Smooth muscle cell of the brain vasculature (primary cell): ENCODE measurements around the gene CSPG5.

Source experiments
- DNase-seq: peaks from one replicate; pipeline ENCODE4 v3.0.0-alpha.2; 2012; ENCODE audit warnings: low read depth, low spot score

Gene CSPG5

DNA sequence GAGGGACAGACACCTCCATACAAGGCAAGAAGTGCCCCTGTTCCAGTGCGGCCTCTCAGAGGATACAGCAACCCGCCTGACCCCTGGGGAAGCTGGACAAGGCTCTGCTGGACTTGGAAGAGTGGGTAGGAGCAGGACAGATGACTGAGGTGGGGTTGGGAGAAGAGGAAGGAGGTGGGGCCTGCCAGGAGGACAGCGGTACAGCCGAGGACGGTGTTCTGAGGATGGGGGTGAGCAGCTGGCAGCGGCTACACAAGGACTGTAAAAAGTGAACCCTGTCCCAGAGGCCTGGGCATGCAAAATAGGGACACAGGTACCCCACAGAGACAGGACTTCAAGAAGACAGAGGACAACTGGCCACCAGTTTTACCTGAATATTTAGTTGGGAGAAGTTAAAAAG is 41.7 kb downstream of the CSPG5 start:
- no peak for DNase-seq

DNA sequence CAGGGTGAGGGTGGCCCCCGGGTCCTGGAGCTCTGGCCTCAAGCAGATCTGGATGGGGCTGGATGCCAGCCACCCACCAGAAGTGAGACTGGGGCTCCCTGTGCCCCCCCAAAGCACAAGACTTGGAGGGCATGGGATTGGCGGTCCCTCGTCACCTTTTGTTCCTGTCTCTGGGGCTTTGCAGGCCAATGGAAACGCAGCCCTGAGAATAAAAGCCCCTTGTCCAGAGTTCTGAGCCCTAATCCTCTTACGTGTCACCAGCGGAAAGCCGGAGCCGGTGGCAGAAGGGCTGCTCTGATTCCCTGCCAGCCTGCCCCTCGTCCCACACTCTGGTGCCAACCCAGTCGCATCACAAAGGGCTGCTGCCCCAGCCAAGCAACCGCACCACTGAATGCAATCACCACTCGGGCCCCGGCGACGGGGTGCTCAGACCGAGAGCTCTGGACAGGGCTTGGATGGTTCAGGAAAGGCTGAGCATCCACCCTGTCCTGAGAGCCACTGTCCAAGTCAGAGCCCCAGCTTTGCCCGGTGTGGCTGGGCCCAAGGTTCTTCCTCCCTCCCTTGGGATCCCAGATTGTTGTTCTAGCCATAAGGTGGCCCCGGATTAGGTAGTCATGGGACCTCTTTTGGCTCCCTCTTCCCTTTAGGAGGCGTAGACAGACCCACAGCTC is 42.3 kb downstream of the CSPG5 start:
- no peak for DNase-seq

DNA sequence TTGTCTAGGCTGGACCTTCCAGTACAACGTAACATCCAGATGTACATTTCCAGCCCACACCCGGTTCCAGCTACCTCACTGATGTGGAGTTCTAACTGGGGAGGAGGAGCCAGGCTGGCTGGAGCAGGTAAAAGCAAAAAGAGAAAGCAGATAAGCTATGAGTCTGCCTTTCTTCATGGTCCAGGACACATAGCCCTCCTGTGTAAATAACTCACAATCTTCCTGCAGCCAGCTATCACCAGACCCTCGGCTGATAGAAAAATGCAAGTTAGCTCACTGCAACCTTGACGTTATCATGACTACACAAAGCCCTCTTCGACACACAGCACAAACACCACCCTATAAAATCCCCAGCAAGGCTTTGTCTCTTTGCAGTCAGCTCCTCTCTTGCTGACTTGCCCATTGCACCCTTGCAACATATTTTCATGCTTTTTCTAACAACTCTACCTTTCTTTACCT is 44.6 kb downstream of the CSPG5 start:
- no peak for DNase-seq

DNA sequence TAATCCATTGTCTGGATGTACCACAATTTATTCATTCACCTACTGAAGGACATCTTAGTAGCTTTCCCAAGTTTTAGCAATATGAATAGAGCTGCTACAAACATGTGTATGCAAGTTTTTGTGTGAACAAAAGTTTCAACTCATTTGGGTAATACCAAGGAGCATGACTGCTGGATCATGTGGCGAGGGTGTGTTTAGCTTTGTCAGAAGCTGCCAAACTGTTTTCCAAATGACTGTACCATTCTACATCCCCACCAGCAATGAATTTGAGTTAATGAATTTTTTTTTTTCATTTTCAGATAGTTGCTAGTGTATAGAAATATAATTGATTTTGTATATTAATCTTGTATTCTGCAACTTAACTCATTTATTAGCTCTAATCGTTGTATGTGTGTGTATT is 45.2 kb downstream of the CSPG5 start:
- DNase-seq: no peak

DNA sequence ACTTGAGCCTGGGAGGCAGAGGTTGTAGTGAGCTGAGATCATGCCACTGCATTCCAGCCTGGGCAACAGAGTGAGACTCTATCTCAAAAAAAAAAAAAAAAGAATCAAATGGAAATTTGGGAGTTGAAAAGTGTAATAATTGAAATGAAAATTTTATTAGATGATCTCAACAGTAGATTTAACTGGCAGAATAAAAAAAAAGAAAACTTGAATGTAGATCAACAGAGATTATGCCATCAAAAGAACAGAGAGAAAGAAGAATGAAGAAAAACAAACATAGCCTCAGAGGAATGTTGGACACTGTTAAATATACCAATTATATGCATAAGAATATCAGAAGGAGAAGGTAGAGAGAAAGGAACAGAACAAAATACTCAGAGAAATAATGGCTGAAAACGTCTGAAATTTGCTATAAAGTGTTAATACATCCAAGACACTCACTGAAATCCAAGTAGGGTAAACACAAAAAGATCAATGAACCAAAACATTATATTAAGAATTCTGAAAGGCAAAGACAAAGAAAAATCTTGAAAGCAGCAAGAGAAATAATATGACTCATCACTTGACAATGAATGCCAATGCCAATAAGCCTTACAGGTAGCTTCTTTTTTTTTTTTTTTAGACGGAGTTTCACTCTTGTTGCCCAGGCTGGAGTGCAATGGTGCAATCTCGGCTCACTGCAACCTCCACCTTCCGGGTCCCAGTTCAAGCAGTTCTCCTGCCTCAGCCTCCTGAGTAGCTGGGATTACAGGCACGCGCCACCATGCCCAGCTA is 50.5 kb downstream of the CSPG5 start:
- DNase-seq: no peak

DNA sequence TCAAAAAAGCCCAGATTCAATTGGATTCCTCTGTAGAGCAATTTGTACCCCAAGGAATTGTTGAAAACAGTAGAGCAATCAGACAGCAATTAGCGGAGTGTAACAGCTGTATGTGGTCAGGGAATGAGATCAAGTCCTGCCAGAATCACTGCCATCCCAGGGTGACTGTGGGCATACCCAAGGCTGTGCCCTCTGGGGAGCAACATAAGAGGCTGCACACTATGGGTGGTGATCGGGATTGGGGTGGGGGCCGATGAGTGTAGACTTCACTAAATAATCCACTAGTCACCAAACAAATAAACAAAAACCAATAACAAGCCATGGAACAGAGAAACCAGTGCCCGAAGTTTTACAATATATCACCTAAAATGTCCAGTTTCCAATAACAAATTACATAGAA is 53.0 kb downstream of the CSPG5 start:
- no peak for DNase-seq

DNA sequence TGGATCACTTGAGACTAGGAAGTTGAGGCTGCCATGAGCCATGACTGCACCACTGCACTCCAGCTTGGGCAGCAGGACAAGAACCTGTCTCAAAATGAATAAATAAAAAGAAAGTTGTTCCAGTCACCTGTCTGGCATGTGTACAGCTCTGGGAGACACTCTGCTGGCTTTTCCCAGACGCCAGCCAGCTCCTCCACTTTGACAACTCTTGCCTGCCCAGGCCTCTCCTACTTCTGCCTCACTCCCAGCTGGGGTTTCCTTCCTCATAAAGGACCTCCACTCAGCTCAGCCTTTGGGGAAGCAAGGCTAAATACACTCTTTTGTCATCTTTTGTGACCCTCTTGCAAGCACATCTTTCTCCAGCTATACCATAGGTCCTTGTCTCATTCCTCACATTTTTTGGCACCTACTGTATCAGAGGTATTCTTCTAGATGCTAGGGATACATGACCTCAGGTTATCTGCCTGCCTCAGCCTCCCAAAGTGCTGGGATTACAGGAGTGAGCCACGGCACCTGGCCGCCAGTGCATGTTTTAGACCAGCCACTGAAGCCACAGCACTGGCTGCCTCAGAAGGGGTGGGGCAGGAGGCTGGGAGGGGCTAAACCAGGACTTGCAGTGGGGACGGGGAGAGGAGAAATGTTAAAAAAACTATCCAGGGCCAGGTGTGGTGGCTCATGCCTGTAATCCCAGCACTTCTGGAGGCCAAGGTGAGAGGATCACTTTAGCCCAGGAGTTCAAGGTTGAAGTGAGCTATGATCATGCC is 55.2 kb downstream of the CSPG5 start:
- no peak for DNase-seq

DNA sequence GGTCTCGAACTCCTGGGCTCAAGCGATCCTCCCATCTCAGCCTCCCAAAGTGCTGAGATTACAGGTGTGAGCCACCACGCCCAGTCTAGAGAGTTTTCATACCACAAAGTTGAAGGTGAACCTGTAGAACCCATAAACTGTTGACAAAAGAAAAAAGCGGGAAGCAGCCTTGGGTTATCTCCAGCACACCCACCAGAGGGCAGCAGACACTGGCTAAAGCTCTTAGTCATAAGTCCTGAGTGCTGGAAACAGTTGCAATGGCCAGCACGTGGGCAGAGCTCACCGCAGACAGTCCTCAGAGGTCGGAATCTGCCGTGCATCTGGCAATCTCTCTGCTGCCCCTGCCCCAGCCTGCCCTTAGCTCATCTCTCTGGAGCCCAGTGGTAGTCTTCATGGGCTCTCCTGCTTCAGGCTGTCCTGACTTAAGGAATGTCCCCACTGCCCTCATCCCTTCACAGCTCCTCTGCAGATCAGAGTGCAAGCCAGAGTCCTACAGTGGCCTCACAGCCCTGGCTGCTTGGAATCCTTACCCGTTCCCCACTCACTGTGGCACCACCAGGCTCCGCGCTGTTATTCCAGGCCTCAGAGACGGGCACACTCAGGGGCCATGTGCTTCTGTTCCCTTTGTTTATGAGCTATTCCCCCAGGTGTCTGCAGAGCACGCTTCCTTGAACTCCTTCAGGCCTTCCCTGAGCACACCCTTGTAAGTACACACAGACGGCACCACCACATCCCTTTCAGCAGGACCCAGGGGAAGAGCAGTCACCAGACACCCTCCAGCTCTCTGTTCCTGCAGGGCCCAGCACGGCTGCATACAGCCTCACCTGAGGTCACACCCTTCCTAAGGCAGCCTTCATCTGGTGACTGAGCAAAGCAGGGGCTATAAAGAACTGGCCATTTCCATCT is 56.3 kb downstream of the CSPG5 start:
- peak; percentile 72 for DNase-seq

DNA sequence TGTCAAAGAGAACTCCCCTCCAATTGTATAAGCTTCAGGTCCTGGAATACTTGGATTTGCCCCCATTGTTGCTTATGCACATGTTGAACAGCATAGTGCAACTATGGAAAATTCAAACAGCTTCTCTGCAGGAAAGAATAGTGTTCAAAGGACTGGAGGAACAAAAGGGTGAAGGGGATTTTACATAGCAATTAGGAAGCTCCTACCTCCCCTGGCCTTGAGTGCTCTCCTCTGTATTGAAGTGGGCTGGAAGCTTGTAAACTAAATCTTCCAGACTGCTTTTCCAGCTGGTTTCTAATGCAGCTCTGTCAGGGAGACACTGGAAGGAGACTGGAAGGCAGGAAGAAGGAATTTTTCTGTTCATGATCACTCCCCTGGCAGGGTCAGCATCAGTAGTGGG is 57.9 kb downstream of the CSPG5 start:
- DNase-seq: no peak

DNA sequence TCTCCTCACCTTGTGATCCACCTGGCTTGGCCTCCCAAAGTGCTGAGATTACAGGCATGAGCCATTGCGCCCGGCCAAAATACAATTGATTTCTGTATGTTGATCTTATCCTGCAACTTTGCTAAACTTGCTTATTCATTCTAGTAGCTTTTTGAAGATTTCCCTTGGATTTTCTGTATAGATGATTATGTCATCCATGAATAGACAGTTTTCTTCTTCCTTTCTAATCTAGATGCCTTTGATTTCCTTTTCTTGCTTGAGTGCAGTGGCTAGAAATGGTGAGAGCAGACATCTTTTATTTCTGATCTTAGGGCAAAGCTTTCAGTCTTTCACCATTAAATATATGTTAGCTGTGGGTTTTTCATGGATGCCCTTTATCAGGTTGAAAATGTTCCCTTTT is 60.7 kb downstream of the CSPG5 start:
- no peak for DNase-seq

DNA sequence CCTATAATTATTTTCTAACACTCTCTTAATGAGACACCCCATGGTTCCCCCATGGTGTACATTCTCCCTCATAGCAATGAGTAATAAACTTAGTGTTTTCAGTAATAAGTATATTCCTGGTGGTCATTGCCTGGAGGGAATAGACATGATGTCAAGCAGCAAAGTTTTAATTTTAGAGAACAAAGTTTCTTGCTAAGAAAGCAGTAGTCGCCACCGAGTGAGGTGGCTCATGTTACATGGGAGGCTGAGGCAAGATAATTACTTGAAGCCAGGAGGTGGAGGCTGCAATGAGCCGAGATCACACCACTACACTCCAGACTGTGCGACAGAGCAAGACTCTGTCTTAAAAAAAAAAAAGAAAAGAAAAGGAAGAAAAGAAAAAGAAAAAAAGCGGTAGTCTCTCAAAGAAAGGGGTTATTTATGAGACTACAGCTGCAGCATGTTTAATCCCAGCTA is 62.8 kb downstream of the CSPG5 start:
- DNase-seq: no peak

DNA sequence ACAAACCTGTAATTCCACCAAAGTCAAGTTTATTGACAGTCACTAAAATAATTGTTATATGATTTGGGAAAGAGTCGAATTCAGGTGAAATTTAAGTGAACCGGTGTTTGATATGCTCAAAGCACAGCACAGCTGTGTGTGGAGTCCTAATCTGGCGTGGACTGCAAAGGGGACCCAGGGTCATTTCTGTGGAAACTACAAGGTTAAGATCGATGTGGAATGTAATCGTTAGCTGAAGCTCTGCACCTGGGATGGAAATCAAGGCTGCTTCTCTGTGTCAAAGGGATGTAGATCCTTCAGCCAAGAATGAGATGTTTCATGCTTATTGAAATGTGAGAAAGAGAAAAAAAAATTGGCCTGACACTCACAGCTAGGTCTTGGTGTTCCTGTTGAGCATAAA is 63.6 kb downstream of the CSPG5 start:
- no peak for DNase-seq

DNA sequence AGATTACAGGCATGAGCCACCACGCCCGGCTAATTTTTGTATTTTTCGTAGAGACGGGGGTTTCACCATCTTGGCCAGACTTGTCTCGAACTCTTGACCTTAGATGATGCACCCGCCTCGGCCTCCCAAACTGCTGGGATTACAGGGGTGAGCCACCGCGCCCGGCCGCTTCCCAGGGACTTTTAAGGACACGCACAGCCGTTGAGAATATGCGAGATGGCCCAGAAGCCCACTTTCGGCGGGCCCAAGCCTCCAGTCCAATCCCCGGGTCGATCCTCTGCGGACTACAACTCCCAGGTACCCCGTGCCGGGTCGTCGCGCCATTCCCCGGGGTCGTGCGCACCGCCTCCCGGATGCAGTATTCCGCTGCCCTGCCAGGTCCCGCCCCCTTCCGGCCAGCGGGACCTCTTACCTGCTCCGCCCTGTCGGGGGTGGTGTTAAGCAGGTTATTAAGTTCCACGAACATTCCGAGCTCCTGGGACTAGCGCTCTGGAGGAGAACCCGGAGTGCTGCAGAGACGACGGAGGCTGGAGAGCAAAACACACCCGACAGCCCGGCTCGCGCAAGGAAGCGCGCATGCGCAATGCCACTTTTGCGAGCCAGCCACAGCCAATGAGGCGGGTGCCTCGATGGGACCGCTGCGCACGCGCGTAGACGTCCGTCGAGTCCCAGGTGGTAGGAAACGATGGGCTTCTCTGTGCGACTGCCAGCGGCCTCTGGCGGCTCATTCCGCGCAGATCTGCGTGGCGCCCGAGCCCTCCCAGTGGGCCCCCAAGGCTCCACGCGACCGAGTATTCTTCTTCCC is 65.3 kb downstream of the CSPG5 start, which contains the start of gene ELP6:
Gene ELP6 (minus strand): TSS at position 588 of the 805 bp plus-strand sequence. CDS start 122 bp downstream, at position 466.
- DNase-seq: peak; percentile 80

DNA sequence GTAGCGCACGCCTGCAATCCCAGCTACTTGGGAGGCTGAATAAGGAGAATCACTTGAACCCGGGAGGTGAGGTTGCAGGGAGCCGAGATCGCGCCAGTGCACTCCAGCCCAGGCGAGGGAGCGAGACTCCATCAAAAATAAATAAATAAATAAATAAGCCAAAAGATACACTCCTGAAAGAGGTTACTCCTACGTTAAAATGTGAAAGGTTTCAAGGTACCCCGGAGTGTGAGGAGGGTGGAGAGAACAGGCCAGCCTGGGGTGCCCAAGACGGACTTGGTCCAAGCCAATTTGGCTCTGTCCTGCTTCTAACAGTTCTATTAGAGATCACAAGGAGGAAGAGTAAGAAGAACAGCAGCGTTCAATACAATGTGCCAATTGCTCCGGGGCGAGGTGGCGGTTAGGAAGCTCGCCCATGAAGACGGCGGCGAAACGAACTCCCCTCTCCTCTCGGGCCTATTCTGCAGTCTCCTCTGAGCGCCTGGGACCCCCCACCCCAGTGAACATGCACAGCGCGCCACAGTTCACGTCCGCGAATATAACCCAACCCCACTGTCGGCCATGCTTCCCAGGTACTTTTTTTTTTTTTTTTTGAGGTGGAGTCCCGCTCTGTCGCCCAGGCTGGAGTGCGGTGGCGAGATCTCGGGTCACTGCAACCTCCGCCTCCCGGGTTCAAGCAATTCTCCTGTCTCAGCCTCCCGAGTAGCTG is 66.1 kb downstream of the CSPG5 start:
- no peak for DNase-seq
